EL (cell line): ENCODE results near the gene CCL8.

Source experiments
- DNase-seq: peaks from one replicate; pipeline ENCODE4 v3.0.0-alpha.2; 2016

Gene CCL8

GRCh38 chr17:34368196-34368945, 49.1 kb downstream of the CCL8 start:
- no peak for DNase-seq

- DNase-seq: no peak
Measured at GRCh38 chr17:34368946-34369500, 49.8 kb downstream of the CCL8 start.

GRCh38 chr17:34369571-34369970, 50.3 kb downstream of the CCL8 start:
- no peak for DNase-seq

GRCh38 chr17:34370376-34370996, 51.3 kb downstream of the CCL8 start:
- DNase-seq: no peak

- peak; percentile 59 for DNase-seq
Measured at GRCh38 chr17:34370997-34371395, 51.8 kb downstream of the CCL8 start.
